IMR-90 (cell line): ENCODE measurements around the gene RGR. TPM values are rescaled to one million over a fixed set of nuclear protein-coding genes. Genes with fewer than 3 reads are reported as not detected.

Experiments
- ATAC-seq: fragments of 200-7000 bp; cut with Tn5 transposase; 2 replicates; pipeline ENCODE4 v1.9.1; 2020; ENCODE audit warnings: low read depth, mild to moderate bottlenecking, moderate library complexity
- BruUV-seq: library from RNA; stranded (reverse); fragments of 400-500 nt; replicated peaks from 2 replicates; lab custom pipeline; 2021; lab: Mats Ljungman, UMichigan
- CTCF ChIA-PET: fragments of 300-600 bp; formaldehyde crosslinking; extraction: SDS; loops from one replicate; lab custom pipeline; 2021; ENCODE audit warnings: antibody characterized with exemption; lab: Yijun Ruan, JAX
- POLR2A ChIA-PET: fragments of 300-600 bp; sonication (Branson Sonifier 250); formaldehyde crosslinking; loops from one replicate; lab custom pipeline; 2022; ENCODE audit warnings: antibody characterized with exemption; ENCODE audit not compliant: unreplicated experiment; lab: Charles Lee
- DNase-seq: peaks from one replicate; pipeline ENCODE4 v3.0.0; 2013
- H2AFZ ChIP-seq: replicated peaks from 2 replicates; pipeline ENCODE3; 2013; ENCODE audit warnings: low read length, mild to moderate bottlenecking; ENCODE audit not compliant: poor library complexity
- H2AK5ac ChIP-seq: 2 replicates; pipeline ENCODE4 v1.6.1; 2013; ENCODE audit warnings: low read depth, low read length, inconsistent platforms
- H2AK9ac ChIP-seq: replicated peaks from 2 replicates; pipeline ENCODE3; 2013; ENCODE audit warnings: mild to moderate bottlenecking, low read depth, low read length, moderate library complexity; ENCODE audit not compliant: poor library complexity
- H2BK120ac ChIP-seq: 2 replicates; pipeline ENCODE4 v1.6.1; 2013; ENCODE audit warnings: low read depth, low read length, inconsistent platforms
- H2BK15ac ChIP-seq: 3 replicates; pipeline ENCODE4 v1.6.1; 2013; ENCODE audit warnings: low read depth, low read length, inconsistent platforms
- H2BK20ac ChIP-seq: 2 replicates; pipeline ENCODE4 v1.6.1; 2013; ENCODE audit warnings: low read depth, mild to moderate bottlenecking, inconsistent platforms, low read length, moderate library complexity
- H2BK5ac ChIP-seq: 2 replicates; pipeline ENCODE4 v1.6.1; 2013; ENCODE audit warnings: mild to moderate bottlenecking, low read depth, low read length, inconsistent platforms; ENCODE audit not compliant: poor library complexity, severe bottlenecking
- H3K14ac ChIP-seq: replicated peaks from 2 replicates; pipeline ENCODE4 v1.6.1; 2013; ENCODE audit warnings: low read depth, low read length, inconsistent platforms
- H3K18ac ChIP-seq: 2 replicates; pipeline ENCODE4 v1.6.1; 2013; ENCODE audit warnings: low read depth, low read length, control low read depth
- H3K23ac ChIP-seq: 2 replicates; pipeline ENCODE4 v1.6.1; 2013; ENCODE audit warnings: low read depth, low read length, inconsistent platforms
- H3K27ac ChIP-seq: 2 replicates; pipeline ENCODE4 v1.5.1; 2013; ENCODE audit warnings: mild to moderate bottlenecking, control low read depth, low read length; ENCODE audit not compliant: insufficient read depth
- H3K27me3 ChIP-seq: 2 replicates; pipeline ENCODE4 v1.6.1; 2013; ENCODE audit warnings: low read length; ENCODE audit not compliant: control insufficient read depth, insufficient read depth
- H3K36me3 ChIP-seq: 2 replicates; pipeline ENCODE4 v1.6.1; 2013; ENCODE audit warnings: low read length, mixed read lengths; ENCODE audit not compliant: control insufficient read depth, insufficient read depth
- H3K4ac ChIP-seq: 2 replicates; pipeline ENCODE4 v1.6.1; 2013; ENCODE audit warnings: low read depth, low read length, inconsistent platforms
- H3K4me1 ChIP-seq: 2 replicates; pipeline ENCODE4 v1.6.1; 2013; ENCODE audit warnings: low read length, mixed read lengths; ENCODE audit not compliant: control insufficient read depth, insufficient read depth
- H3K4me2 ChIP-seq: 2 replicates; pipeline ENCODE4 v1.6.1; 2013; ENCODE audit warnings: low read depth, mild to moderate bottlenecking, control low read depth, low read length, moderate library complexity
- H3K4me3 ChIP-seq: 2 replicates; pipeline ENCODE4 v1.5.1; 2013; ENCODE audit warnings: low read depth, mild to moderate bottlenecking, control low read depth, low read length, moderate library complexity; ENCODE audit not compliant: insufficient read depth
- H3K56ac ChIP-seq: 2 replicates; pipeline ENCODE4 v1.6.1; 2013; ENCODE audit warnings: low read length, inconsistent platforms; ENCODE audit not compliant: insufficient read depth; ENCODE audit errors: extremely low read depth
- H3K79me1 ChIP-seq, 2 experiments: 2 replicates each; pipeline ENCODE4 v1.6.1; 2013; ENCODE audit warnings: low read length in 2 of 2, inconsistent platforms in 1 of 2, low read depth in 1 of 2
- H3K9ac ChIP-seq: 2 replicates; pipeline ENCODE4 v1.6.1; 2013; ENCODE audit warnings: low read depth, low read length, control low read depth
- H3K9me1 ChIP-seq: 2 replicates; pipeline ENCODE4 v1.6.1; 2013; ENCODE audit warnings: low read length, inconsistent platforms; ENCODE audit not compliant: insufficient read depth
- H3K9me3 ChIP-seq: 2 replicates; pipeline ENCODE4 v1.6.1; 2013; ENCODE audit warnings: low read length; ENCODE audit not compliant: control insufficient read depth, insufficient read depth
- H4K20me1 ChIP-seq: 2 replicates; pipeline ENCODE4 v1.6.1; 2013; ENCODE audit warnings: low read length, inconsistent platforms; ENCODE audit not compliant: insufficient read depth
- H4K5ac ChIP-seq: 2 replicates; pipeline ENCODE4 v1.6.1; 2013; ENCODE audit warnings: mild to moderate bottlenecking, low read depth, low read length, control low read depth
- H4K8ac ChIP-seq, 2 experiments: 2 replicates each; pipeline ENCODE4 v1.6.1; 2013; ENCODE audit warnings: low read depth in 2 of 2, low read length in 2 of 2, control low read depth in 1 of 2, inconsistent platforms in 1 of 2
- H4K91ac ChIP-seq: 2 replicates; pipeline ENCODE4 v1.6.1; 2013; ENCODE audit warnings: low read depth, low read length, inconsistent platforms; ENCODE audit not compliant: insufficient read depth
- BHLHE40 ChIP-seq: fragments of 150-350 bp; IDR thresholded peaks from 2 replicates; pipeline ENCODE4 v1.6.1; 2016; ENCODE audit warnings: mild to moderate bottlenecking, low read depth, low read length
- CEBPB ChIP-seq: IDR thresholded peaks from 2 replicates; pipeline ENCODE4 v1.6.1; 2012; ENCODE audit warnings: low read depth, low read length, improper control_type of control experiment
- CHD1 ChIP-seq: IDR thresholded peaks from 2 replicates; pipeline ENCODE4 v1.6.1; 2012; ENCODE audit warnings: low read depth, low read length, improper control_type of control experiment
- CTCF ChIP-seq: conservative IDR thresholded peaks from 2 replicates; pipeline ENCODE4 v1.5.1; 2012; ENCODE audit warnings: mild to moderate bottlenecking, low read depth, low read length, improper control_type of control experiment
- FOS ChIP-seq: fragments of 150-350 bp; IDR thresholded peaks from 2 replicates; pipeline ENCODE4 v1.6.1; 2016; ENCODE audit warnings: low read depth, low read length
- MAFK ChIP-seq: IDR thresholded peaks from 2 replicates; pipeline ENCODE4 v1.6.1; 2012; ENCODE audit warnings: low read depth, low read length, improper control_type of control experiment
- MAZ ChIP-seq: IDR thresholded peaks from 2 replicates; pipeline ENCODE4 v1.6.1; 2012; ENCODE audit warnings: low read depth, mild to moderate bottlenecking, low read length, improper control_type of control experiment, moderate library complexity, borderline replicate concordance
- MXI1 ChIP-seq: IDR thresholded peaks from 2 replicates; pipeline ENCODE4 v1.6.1; 2012; ENCODE audit warnings: low read depth, mild to moderate bottlenecking, low read length, moderate library complexity, borderline replicate concordance
- NFE2L2 ChIP-seq: fragments of 150-350 bp; IDR thresholded peaks from 2 replicates; pipeline ENCODE4 v1.6.1; 2016; ENCODE audit warnings: low read depth, mild to moderate bottlenecking, low read length
- POLR2A ChIP-seq: IDR thresholded peaks from 2 replicates; pipeline ENCODE4 v1.6.1; 2012; ENCODE audit warnings: mild to moderate bottlenecking, low read depth, low read length
- RAD21 ChIP-seq: IDR thresholded peaks from 2 replicates; pipeline ENCODE4 v1.6.1; 2012; ENCODE audit warnings: low read length, improper control_type of control experiment
- RCOR1 ChIP-seq: IDR thresholded peaks from 2 replicates; pipeline ENCODE4 v1.6.1; 2012; ENCODE audit warnings: mild to moderate bottlenecking, low read length, improper control_type of control experiment; ENCODE audit not compliant: insufficient replicate concordance
- RFX5 ChIP-seq: IDR thresholded peaks from 2 replicates; pipeline ENCODE4 v1.8.0; 2012; ENCODE audit warnings: low read depth, mild to moderate bottlenecking, low read length, moderate library complexity
- SMC3 ChIP-seq: fragments of 150-350 bp; IDR thresholded peaks from 2 replicates; pipeline ENCODE4 v1.6.1; 2016; ENCODE audit warnings: low read depth, mild to moderate bottlenecking, antibody characterized with exemption, low read length, moderate library complexity
- WGBS, 2 experiments: methylation state at CpG; one replicate each; pipeline versions ENCODE4 v1.1.5 to v1.1.7; 2013; ENCODE audit warnings: missing lambda C conversion rate in 2 of 2; ENCODE audit not compliant: insufficient read length in 1 of 2; ENCODE audit errors: extremely low coverage in 2 of 2; 5-methylcytosine and 5-hydroxymethylcytosine counted together
- dilution Hi-C: fragments of 300-500 bp; cut with HindIII; formaldehyde crosslinking; loops from one replicate; pipeline ENCODE4 v1.14.3; 2018; ENCODE audit warnings: low sequenced_read_pairs; ENCODE audit not compliant: unreplicated experiment
- in situ Hi-C: fragments of 300-500 bp; cut with MboI; formaldehyde crosslinking; loops from 3 replicates; pipeline ENCODE4 v1.14.3; 2019; ENCODE audit warnings: low sequenced_read_pairs, inconsistent platforms, mixed read lengths
- intact Hi-C: fragments of 100-400 bp; cut with micrococcal nuclease; formaldehyde crosslinking; loops from 2 replicates; pipeline ENCODE4 v1.10.0; 2022
- polyA plus RNA-seq, 3 experiments: library from polyadenylated mRNA; depleted of rRNA; stranded (reverse); fragments of >200 nt; gene quantifications; 2 replicates each; pipeline ENCODE4 v1.2.3, GENCODE V29; 2012; ENCODE audit warnings: low replicate concordance in 1 of 3
- total RNA-seq: library from RNA; depleted of rRNA; stranded (reverse); fragments of >200 nt; gene quantifications from 2 replicates; pipeline ENCODE4 v1.2.3, GENCODE V29; 2012
- TF ChIP-seq, protein P1 (sequence below): fragments of 150-350 bp; IDR thresholded peaks from 2 replicates; pipeline ENCODE4 v1.6.1; 2017; ENCODE audit warnings: mild to moderate bottlenecking, antibody characterized with exemption, low read length, low read depth

Gene RGR
- total and polyA plus RNA-seq, 2 of the 4 experiments (the other 2 are of a cell fraction) = not detected

- Histone ChIP-seq H3K4me1 (peaks cover 2% of the 10 kb centered on the region; the same call in 1 of the 2 replicates), H2AK5ac (no peak overlapping the region; the same call in 1 of the 2 replicates), H2AK9ac (no peak overlapping the region), H4K8ac (0 out of 4 replicates have a peak overlapping the region, but pooled peaks of 1 of the 2 experiments have one; percentile 27), H3K4ac (0 out of 2 replicates have a peak overlapping the region, but pooled peaks have one; percentile 10), H2BK20ac (peak overlapping the region; percentile 15; the same call in 1 of the 2 replicates), H4K91ac (no peak overlapping the region), H3K9me1 (no peaks in the 10 kb centered on the region; the same call in 1 of the 2 replicates), H3K56ac (no peak overlapping the region), H2BK5ac (no peak overlapping the region), H3K9me3 (no peaks in the 10 kb centered on the region), H3K23ac (no peak overlapping the region), H3K36me3 (no peaks in the 10 kb centered on the region), H4K5ac (no peak overlapping the region), H2AFZ (no peak overlapping the region), H3K4me2 (no peak overlapping the region), H4K20me1 (no peaks in the 10 kb centered on the region), H2BK120ac (peak overlapping the region; percentile 66; the same call in 1 of the 2 replicates), H3K79me1 (no peaks in the 10 kb centered on the region), H3K27me3 (no peaks in the 10 kb centered on the region), H3K27ac (no peak overlapping the region), H3K18ac (no peak overlapping the region), H3K9ac (no peak overlapping the region), H3K4me3 (no peak overlapping the region), H2BK15ac (no peak overlapping the region), H3K14ac (no peak overlapping the region)
- dilution Hi-C loops (no loop called here), intact Hi-C loops (loop anchor here (5.0 kb wide), 1 partner anchor 58 kb away; the partner anchor contains the start of gene CCSER2), in situ Hi-C loops (loop anchor here (5.0 to 10.0 kb wide), 2 partner anchors 95 to 263 kb away; no protein-coding TSS in a partner anchor)
- ChIA-PET CTCF (interaction anchor here (0.7 to 5.4 kb wide), 3 partner anchors 82 to 267 kb away, joined by 3 to 54 read pairs (median 4); no protein-coding TSS in a partner anchor), POLR2A (no interaction called here)
- no TSS peak for BruUV-seq
- WGBS, 2 experiments = 40% methylated on average over 1 of the region's 2 CpGs; no CpG with 5 or more reads in 1 of the 2 experiments
- ATAC-seq = peak; percentile 79
- peak; percentile 92 for DNase-seq
- TF ChIP-seq CHD1 = no peak
- no peak for TF ChIP-seq POLR2A
- TF ChIP-seq CEBPB = peak; percentile 87
- no peak for TF ChIP-seq RCOR1
- no peak for TF ChIP-seq NFE2L2
- TF ChIP-seq CTCF = no peak
- TF ChIP-seq FOS = peak; percentile 66; the same call in 1 of the 2 replicates
- no peak for TF ChIP-seq MXI1
- TF ChIP-seq RFX5 = no peak
- no peak for TF ChIP-seq RAD21
- no peak for TF ChIP-seq MAFK
- TF ChIP-seq MAZ = no peak
- no peak for TF ChIP-seq SMC3
- peak; percentile 76 for TF ChIP-seq BHLHE40
- TF ChIP-seq, protein P1, sequence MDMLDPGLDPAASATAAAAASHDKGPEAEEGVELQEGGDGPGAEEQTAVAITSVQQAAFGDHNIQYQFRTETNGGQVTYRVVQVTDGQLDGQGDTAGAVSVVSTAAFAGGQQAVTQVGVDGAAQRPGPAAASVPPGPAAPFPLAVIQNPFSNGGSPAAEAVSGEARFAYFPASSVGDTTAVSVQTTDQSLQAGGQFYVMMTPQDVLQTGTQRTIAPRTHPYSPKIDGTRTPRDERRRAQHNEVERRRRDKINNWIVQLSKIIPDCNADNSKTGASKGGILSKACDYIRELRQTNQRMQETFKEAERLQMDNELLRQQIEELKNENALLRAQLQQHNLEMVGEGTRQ = peak; percentile 35; the same call in 1 of the 2 replicates
These were observed 24.9 kb downstream of the RGR start for GRCh38 chr10:84269773-84270172.
